Ureter (tissue), 1 donor: ENCODE results near the gene DDX55. TPM values are rescaled to one million over a fixed set of nuclear protein-coding genes. Genes with fewer than 3 reads are reported as not detected.

Experiments used
- DNase-seq: peaks from one replicate; pipeline ENCODE4 v3.0.0-alpha.2; 2020; ENCODE audit warnings: low spot score
- total RNA-seq: library from RNA; stranded (reverse); gene quantifications from one replicate; pipeline ENCODE4 v1.2.4, GENCODE V29; 2023
- donor health status: DM: yes; HTN: yes; CAD: no.

The DDX55 gene
- total RNA-seq, 1 donor from 2014 or later: 36.8 TPM

GRCh38 chr12:123614531-123614930, 12.6 kb downstream of the DDX55 start:
- DNase-seq: no peak

GRCh38 chr12:123617144-123617543, 15.2 kb downstream of the DDX55 start:
- DNase-seq: no peak

- no peak for DNase-seq
Observed at GRCh38 chr12:123617580-123617979, 15.7 kb downstream of the DDX55 start.

GRCh38 chr12:123621101-123621500, 19.2 kb downstream of the DDX55 start:
- no peak for DNase-seq

GRCh38 chr12:123621619-123622530, 20.0 kb downstream of the DDX55 start:
- no peak for DNase-seq

GRCh38 chr12:123633379-123634141, 31.7 kb downstream of the DDX55 start, which contains the start of the genes EIF2B1 and GTF2H3:
Gene EIF2B1, minus strand, starts transcription at chr12:123633686. Its CDS starts 129 bp downstream, at chr12:123633557.
Gene GTF2H3, plus strand, starts transcription at chr12:123633829. Its CDS starts 31 bp downstream, at chr12:123633860.
- DNase-seq: peak; percentile 97

- no peak for DNase-seq
Observed at GRCh38 chr12:123634142-123634561, 32.3 kb downstream of the DDX55 start.

GRCh38 chr12:123643911-123644310, 42.0 kb downstream of the DDX55 start:
- DNase-seq: no peak

- no peak for DNase-seq
Observed at GRCh38 chr12:123645380-123645779, 43.5 kb downstream of the DDX55 start.

- DNase-seq: no peak
Observed at GRCh38 chr12:123645878-123646277, 44.0 kb downstream of the DDX55 start.

GRCh38 chr12:123648401-123648800, 46.5 kb downstream of the DDX55 start:
- DNase-seq: no peak

GRCh38 chr12:123654129-123654701, 52.3 kb downstream of the DDX55 start:
- DNase-seq: no peak

- no peak for DNase-seq
Observed at GRCh38 chr12:123655420-123655819, 53.5 kb downstream of the DDX55 start.

- no peak for DNase-seq
Observed at GRCh38 chr12:123656392-123656791, 54.5 kb downstream of the DDX55 start.

- DNase-seq: no peak
Observed at GRCh38 chr12:123657211-123657610, 55.3 kb downstream of the DDX55 start.

GRCh38 chr12:123659996-123660727, 58.3 kb downstream of the DDX55 start:
- DNase-seq: no peak

- no peak for DNase-seq
Observed at GRCh38 chr12:123667771-123668170, 65.9 kb downstream of the DDX55 start.
